ENCODE data around the gene GIPC2. TPM values are rescaled to one million over a fixed set of nuclear protein-coding genes. Genes with fewer than 3 reads are reported as not detected.
"Not testable (repeated sequence)": the region's sequence is repeated elsewhere in the genome, so short reads cannot be mapped to it uniquely, and the experiment has no call there.

Gene GIPC2
- total RNA-seq = under 1 TPM; 0.44 to 0.74 TPM

GRCh38 chr1:78045926-78046778 lies at the start of gene GIPC2:
Gene GIPC2, plus strand, starts transcription at chr1:78045966. Its CDS starts 129 bp downstream, at chr1:78046095.
- peak; percentile 68 for ATAC-seq (ENCODE audit: low read depth)
- POLR2A ChIA-PET = interaction anchor here (2.0 kb wide), 1 partner anchor 42 kb away, joined by 10 read pairs; the partner anchor contains the start of gene DNAJB4
- H3K27ac Mint-ChIP-seq = peak within 1 kb of the TSS; percentile 4
- H3K4me1 Mint-ChIP-seq = peaks cover 24% of the 10 kb centered on the region
- H3K36me3 Mint-ChIP-seq = peaks cover 2% of the 10 kb centered on the region
- no peaks in the 10 kb centered on the region for H3K9me3 Mint-ChIP-seq
- DNase-seq = peak; percentile 56
- H3K4me3 Mint-ChIP-seq = peak within 1 kb of the TSS; percentile 77
- peaks cover 32% of the 10 kb centered on the region for H3K27me3 Mint-ChIP-seq

DNA sequence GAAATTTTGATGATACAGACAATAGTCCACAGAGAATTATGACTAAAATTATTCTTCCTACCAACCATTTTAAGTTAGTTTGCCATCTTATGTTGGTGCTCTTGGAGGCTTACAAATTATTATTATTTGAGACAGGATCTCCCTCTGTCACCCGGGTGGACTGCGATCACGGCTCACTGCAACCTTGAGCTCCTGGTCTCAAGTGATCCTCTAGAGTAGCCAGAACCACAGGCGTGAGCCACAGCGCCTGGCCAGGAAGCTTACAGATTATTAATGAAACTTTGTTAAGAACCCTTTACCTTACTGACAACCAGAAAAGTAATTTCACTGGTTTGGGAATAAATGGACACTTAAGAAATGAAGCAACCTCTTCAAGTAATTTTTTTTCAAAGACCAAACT lies 49.0 kb upstream of the GIPC2 start:
- Mint-ChIP-seq H3K9me3 (no peaks in the 10 kb centered on the region), H3K27me3 (no peaks in the 10 kb centered on the region), H3K4me3 (no peak overlapping the region), H3K4me1 (peaks cover 6% of the 10 kb centered on the region), H3K27ac (no peak overlapping the region), H3K36me3 (peaks cover 14% of the 10 kb centered on the region)
- DNase-seq (no peak), ATAC-seq (ENCODE audit: low read depth) (no peak)
- POLR2A ChIA-PET = no interaction called here

GRCh38 chr1:78000536-78000935 lies 45.2 kb upstream of the GIPC2 start:
- not testable (repeated sequence) for H3K27ac Mint-ChIP-seq; DNase-seq; ATAC-seq (ENCODE audit: low read depth); H3K4me3 Mint-ChIP-seq; H3K9me3 Mint-ChIP-seq; H3K27me3 Mint-ChIP-seq; H3K36me3 Mint-ChIP-seq
- peaks cover 20% of the 10 kb centered on the region for H3K4me1 Mint-ChIP-seq
- POLR2A ChIA-PET = interaction anchor here (1.4 kb wide), 1 partner anchor 22 kb away, joined by 7 read pairs; the partner anchor contains the start of gene FUBP1

DNA sequence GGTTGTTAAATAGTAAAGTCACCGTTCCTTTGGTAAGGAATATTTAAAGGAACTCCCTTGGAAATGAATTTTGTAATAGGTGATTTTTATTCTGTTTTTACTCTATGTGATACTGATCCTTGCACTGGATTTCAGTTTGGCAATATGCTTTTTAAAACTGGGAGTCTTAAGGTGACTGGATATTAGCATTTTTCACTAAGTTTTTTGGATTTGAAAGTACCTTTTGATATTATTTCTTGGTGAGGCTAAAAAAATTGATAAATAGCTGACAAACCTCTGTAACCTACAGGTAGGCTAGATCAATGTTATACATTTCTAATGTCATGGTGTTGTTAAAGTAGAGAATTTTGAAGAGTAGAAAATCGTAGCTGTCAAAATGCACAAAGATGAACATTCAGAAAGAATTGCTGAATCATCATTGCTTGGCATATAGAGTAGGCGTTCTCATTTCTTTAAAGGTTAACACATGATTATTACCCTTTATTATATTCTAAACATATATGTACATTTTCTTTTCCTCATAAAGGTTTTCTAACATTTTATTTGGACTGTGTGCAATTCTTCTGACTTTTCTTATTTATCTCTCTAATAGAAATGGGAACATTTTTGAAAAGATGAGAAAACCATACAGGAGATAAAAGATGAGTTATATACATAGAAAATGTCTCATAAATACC lies 42.6 kb upstream of the GIPC2 start:
- H3K27ac Mint-ChIP-seq = no peak overlapping the region
- no peaks in the 10 kb centered on the region for H3K27me3 Mint-ChIP-seq
- POLR2A ChIA-PET = interaction anchor here (1.2 to 6.5 kb wide), 10 partner anchors 9 to 646 kb away, joined by 3 to 224 read pairs (median 8); partner anchors contain the start of genes FUBP1, IFI44, MIGA1 and USP33
- no peaks in the 10 kb centered on the region for H3K9me3 Mint-ChIP-seq
- DNase-seq (no peak), ATAC-seq (ENCODE audit: low read depth) (no peak)
- H3K4me1 Mint-ChIP-seq = peaks cover 31% of the 10 kb centered on the region
- H3K36me3 Mint-ChIP-seq = peaks cover under 1% of the 10 kb centered on the region
- peak overlapping the region; percentile 32 for H3K4me3 Mint-ChIP-seq

DNA sequence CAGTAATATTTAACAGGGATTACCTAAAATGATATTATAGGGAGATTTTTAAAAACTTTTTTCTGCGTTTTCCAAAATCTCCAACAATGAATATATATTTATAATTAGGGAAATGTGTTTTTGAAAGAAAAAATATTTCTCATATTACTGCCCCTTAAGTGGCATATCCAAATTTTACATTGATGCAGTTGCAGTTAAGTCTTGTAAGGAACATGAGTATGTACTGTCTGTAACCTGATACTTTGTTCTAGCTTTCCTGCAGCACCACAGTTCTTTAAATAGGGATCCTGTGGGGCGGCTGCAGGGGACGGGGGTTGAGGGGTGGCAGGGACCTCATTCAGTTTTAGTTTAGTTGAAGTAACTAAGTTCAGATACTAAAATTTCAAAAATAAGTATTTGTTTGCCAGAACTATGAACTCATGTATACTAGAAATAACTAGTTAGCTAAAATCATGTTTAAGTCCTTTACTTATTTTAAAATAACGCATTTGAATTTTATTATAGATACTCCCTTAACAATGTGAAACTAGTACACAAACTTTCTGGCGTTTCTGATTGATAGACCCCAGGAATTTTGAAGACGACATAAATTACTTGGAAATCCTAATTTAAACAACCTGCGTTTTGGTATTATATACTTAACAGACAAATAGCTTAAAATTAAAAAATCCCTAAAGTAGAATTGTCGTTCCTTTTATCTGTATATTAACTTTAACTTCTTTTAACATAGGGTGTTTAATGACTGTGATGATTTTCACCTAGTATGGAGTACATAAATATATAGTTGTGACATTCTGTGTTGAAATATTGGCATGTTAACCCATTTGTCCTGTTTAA lies 41.7 kb upstream of the GIPC2 start:
- Mint-ChIP-seq H3K4me3 (peak overlapping the region; percentile 95), H3K9me3 (no peaks in the 10 kb centered on the region), H3K27me3 (no peaks in the 10 kb centered on the region), H3K4me1 (peaks cover 32% of the 10 kb centered on the region), H3K36me3 (no peaks in the 10 kb centered on the region), H3K27ac (peak overlapping the region; percentile 96)
- ATAC-seq (ENCODE audit: low read depth) = peak; percentile 52
- POLR2A ChIA-PET = interaction anchor here (0.6 to 6.5 kb wide), 28 partner anchors 9 to 1849 kb away, joined by 3 to 224 read pairs (median 5); partner anchors contain the start of genes FUBP1, GIPC2, IFI44 and IFI44L
- DNase-seq = peak; percentile 44

DNA sequence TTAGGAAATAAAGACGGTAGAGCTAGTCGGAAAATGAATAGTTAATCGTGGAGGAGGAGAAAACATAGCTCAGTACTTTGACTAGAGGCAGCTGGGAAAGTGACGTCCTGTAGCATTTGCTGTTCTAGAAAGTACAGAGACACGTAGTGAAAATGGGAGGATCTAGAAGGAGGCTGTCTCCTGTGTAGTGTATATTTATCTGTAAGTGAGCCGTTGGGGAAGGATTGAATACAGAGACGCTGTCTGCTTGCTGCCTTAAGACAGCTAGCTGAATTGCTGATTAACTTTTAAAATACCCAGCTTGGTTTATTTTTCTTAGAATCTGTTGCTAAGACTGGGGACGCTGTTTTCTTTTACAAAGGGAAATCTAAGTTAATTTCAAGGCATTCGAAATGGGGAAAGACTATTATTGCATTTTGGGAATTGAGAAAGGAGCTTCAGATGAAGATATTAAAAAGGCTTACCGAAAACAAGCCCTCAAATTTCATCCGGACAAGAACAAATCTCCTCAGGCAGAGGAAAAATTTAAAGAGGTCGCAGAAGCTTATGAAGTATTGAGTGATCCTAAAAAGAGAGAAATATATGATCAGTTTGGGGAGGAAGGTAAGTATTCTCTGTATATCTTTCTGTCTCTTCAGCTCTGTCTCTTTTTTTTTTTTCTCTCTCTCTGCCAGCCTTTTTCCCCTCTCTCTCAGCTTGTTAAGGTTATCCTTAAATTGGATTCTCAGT lies 40.9 kb upstream of the GIPC2 start, which contains the start of gene DNAJB4:
Gene DNAJB4, plus strand, starts transcription at position 221 of the 729 bp plus-strand sequence. Its CDS starts 172 bp downstream, at position 393.
- H3K9me3 Mint-ChIP-seq = no peaks in the 10 kb centered on the region
- POLR2A ChIA-PET = interaction anchor here (0.6 to 6.5 kb wide), 30 partner anchors 10 to 1850 kb away, joined by 3 to 224 read pairs (median 5); partner anchors contain the start of genes FUBP1, GIPC2, IFI44 and IFI44L
- no peak for DNase-seq
- peaks cover 33% of the 10 kb centered on the region for H3K4me1 Mint-ChIP-seq
- H3K27me3 Mint-ChIP-seq = no peaks in the 10 kb centered on the region
- peak within 1 kb of the TSS; percentile 95 for H3K4me3 Mint-ChIP-seq
- peak; percentile 99 for ATAC-seq (ENCODE audit: low read depth)
- no peaks in the 10 kb centered on the region for H3K36me3 Mint-ChIP-seq
- peak within 1 kb of the TSS; percentile 96 for H3K27ac Mint-ChIP-seq

- peak overlapping the region; percentile 96 for H3K27ac Mint-ChIP-seq
- no peaks in the 10 kb centered on the region for H3K27me3 Mint-ChIP-seq
- H3K4me1 Mint-ChIP-seq = peaks cover 35% of the 10 kb centered on the region
- DNase-seq (no peak), ATAC-seq (ENCODE audit: low read depth) (no peak)
- no peaks in the 10 kb centered on the region for H3K36me3 Mint-ChIP-seq
- peak overlapping the region; percentile 95 for H3K4me3 Mint-ChIP-seq
- no peaks in the 10 kb centered on the region for H3K9me3 Mint-ChIP-seq
- POLR2A ChIA-PET = interaction anchor here (1.1 to 6.5 kb wide), 14 partner anchors 9 to 644 kb away, joined by 3 to 224 read pairs (median 8); partner anchors contain the start of genes FUBP1, GIPC2, IFI44 and IFI44L
Measured at GRCh38 chr1:78005448-78005722, 40.4 kb upstream of the GIPC2 start.

DNA sequence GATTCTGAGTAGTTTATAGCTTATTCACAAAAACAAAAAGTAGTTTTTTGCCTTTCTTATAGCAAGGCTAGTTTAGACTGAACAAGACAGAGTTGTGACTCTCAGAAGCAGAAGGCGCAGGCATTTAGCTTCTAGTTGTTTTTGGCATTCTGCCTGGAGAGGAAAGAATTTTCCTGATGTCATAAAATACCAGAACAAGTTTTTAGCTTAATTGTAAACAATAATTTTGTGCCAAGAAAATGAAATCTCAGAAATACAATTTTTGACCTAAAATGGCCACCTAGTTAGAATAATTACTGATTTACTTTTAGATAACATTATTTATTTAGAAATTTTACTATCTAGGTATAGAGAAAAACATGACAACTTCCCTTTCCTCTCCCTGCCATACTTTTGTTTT lies 40.0 kb upstream of the GIPC2 start:
- Mint-ChIP-seq H3K4me1 (peaks cover 35% of the 10 kb centered on the region), H3K9me3 (no peaks in the 10 kb centered on the region), H3K27ac (peak overlapping the region; percentile 63), H3K36me3 (no peaks in the 10 kb centered on the region), H3K27me3 (no peaks in the 10 kb centered on the region), H3K4me3 (peak overlapping the region; percentile 95)
- POLR2A ChIA-PET = interaction anchor here (1.1 to 6.5 kb wide), 8 partner anchors 9 to 614 kb away, joined by 3 to 224 read pairs (median 16); partner anchors contain the start of genes FUBP1, IFI44L, MIGA1 and USP33
- ATAC-seq (ENCODE audit: low read depth) = no peak
- no peak for DNase-seq

DNA sequence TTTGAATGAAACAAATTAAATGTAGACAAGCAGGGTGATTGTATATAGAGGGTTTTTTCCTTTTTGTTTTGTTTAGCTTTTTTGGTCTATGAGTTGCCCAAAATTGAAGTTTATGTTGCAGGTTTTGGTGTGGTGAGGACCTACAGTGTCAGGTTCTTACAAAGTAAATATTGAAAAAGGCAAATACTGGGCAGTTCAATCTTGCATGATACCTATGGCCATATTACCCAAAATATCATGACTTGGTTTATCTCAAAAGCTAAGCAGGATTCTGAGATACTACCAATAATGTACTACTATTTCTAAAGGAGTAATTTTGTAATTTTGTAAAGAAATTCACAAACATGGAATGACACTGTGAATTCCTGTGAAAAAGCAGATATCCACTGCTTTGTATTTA lies 39.2 kb upstream of the GIPC2 start:
- POLR2A ChIA-PET = interaction anchor here (2.0 to 6.5 kb wide), 2 partner anchors 8 to 28 kb away, joined by 6 to 224 read pairs; partner anchors contain the start of gene FUBP1
- ATAC-seq (ENCODE audit: low read depth) (no peak), DNase-seq (no peak)
- no peaks in the 10 kb centered on the region for H3K36me3 Mint-ChIP-seq
- peak overlapping the region; percentile 95 for H3K4me3 Mint-ChIP-seq
- H3K27ac Mint-ChIP-seq = no peak overlapping the region
- H3K27me3 Mint-ChIP-seq = no peaks in the 10 kb centered on the region
- no peaks in the 10 kb centered on the region for H3K9me3 Mint-ChIP-seq
- H3K4me1 Mint-ChIP-seq = peaks cover 38% of the 10 kb centered on the region

- POLR2A ChIA-PET = interaction anchor here (6.5 kb wide), 1 partner anchor 29 kb away, joined by 224 read pairs; the partner anchor contains the start of gene FUBP1
- Mint-ChIP-seq H3K27ac (no peak overlapping the region), H3K4me3 (peak overlapping the region; percentile 55), H3K9me3 (no peaks in the 10 kb centered on the region), H3K36me3 (peaks cover under 1% of the 10 kb centered on the region), H3K4me1 (peaks cover 35% of the 10 kb centered on the region), H3K27me3 (no peaks in the 10 kb centered on the region)
- DNase-seq (no peak), ATAC-seq (ENCODE audit: low read depth) (no peak)
Measured at GRCh38 chr1:78007677-78008341, 38.0 kb upstream of the GIPC2 start.

DNA sequence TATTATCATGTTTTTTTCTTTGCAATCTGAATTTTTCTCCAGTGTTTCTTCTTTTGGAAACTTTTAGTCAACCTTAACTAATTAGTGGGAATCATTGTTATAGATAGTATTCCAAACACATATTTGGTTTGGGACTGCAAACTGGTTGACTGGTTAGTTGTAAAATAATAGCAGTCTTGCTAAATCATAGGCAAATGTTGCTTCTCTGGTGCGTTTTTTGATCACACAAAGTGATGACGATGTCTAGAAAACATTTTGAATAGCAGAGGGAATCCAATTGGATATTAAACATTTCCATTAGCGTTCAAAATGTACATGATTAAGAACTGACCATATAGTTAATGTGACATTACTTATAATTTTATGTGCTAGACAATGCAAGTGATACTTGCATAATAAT lies 36.5 kb upstream of the GIPC2 start:
- Mint-ChIP-seq H3K27me3 (no peaks in the 10 kb centered on the region), H3K4me3 (no peak overlapping the region), H3K27ac (no peak overlapping the region), H3K36me3 (peaks cover 7% of the 10 kb centered on the region), H3K9me3 (no peaks in the 10 kb centered on the region), H3K4me1 (peaks cover 31% of the 10 kb centered on the region)
- no peak for DNase-seq
- POLR2A ChIA-PET = no interaction called here
- ATAC-seq (ENCODE audit: low read depth) = no peak
